HG03060 (cell line): ENCODE data around the gene NLGN4Y.
A peak's percentile ranks its signal among the peaks of the same experiment; 100 is the strongest.
"Not testable (repeated sequence)": the region's sequence is repeated elsewhere in the genome, so short reads cannot be mapped to it uniquely, and the experiment has no call there.

Experiments
- ATAC-seq: cut with Tn5 transposase; IDR thresholded peaks from one replicate; pipeline ENCODE4 v1.9.1; 2021; ENCODE audit warnings: low read depth, moderate number of reproducible peaks; ENCODE audit not compliant: unreplicated experiment

NLGN4Y gene

DNA sequence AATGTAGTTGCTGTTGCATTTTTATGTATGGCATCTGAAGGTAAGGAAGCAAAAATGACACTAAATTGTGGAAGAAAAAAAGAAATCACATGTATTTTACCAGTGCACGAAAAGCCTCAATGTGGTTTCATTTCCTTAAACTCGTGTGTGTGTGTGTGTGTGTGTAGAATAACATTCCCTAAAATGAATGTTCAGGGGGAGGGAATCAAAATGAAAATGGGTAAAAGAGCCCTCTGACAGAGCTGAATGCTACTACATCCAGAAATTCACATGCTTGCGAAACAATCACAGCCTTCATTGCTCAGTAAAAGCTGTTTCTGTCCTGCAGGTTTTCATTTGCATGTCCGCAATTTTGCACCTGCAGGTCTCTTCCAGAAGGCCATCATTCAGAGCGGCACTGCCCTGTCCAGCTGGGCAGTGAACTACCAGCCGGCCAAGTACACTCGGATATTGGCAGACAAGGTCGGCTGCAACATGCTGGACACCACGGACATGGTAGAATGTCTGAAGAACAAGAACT, 305.1 kb downstream of the NLGN4Y start:
- ATAC-seq = no peak

- peak; percentile 63 for ATAC-seq
These were observed 310.1 kb downstream of the NLGN4Y start for GRCh38 chrY:14834103-14835060.

DNA sequence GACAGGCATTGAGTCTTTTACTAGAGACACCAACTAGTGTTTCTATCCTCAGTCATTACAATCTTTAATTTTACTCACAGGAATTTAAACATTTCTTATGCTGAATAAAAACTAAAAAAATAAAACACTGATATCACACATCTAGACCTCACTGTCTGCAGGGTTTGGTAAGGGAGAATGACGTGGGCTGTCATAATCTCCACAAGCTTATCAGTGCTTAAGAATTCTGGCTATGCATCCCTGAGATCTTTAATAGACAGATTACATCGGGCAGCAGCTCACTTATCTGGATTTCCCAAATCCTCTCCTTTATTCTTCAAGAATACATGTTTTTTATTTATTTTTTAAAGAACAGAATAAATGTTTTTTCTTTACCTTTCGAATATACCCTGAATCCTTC, 313.1 kb downstream of the NLGN4Y start:
- ATAC-seq = no peak

DNA sequence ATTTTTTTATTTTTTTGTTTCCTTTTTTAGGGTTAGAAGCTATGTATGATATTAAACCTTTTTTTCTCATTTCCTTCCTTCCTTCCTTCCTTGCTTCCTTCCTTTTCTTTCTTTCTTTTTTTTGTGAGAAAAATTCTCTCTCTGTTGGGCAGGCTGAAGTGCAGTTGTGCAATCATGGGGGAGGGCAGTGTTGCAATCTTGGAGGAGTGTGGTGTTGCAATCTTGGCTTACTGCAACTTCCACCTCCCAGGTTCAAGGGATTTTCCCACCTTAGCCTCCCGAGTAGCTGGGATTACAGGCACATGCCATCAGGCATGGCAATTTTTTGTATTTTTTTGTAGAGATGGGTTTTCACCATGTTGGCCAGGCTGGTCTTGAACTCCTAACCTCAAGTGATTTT, 326.4 kb downstream of the NLGN4Y start:
- no peak for ATAC-seq

- ATAC-seq = no peak
These were observed 336.1 kb downstream of the NLGN4Y start for GRCh38 chrY:14860448-14860847.

- ATAC-seq = not testable (repeated sequence)
These were observed 336.7 kb downstream of the NLGN4Y start for GRCh38 chrY:14861033-14861432.

- no peak for ATAC-seq
These were observed 347.6 kb downstream of the NLGN4Y start for GRCh38 chrY:14871971-14872370.
